ENCODE data around the gene EML1. TPM values are rescaled to one million over a fixed set of nuclear protein-coding genes. Genes with fewer than 3 reads are reported as not detected.

The EML1 gene
- polyA plus RNA-seq, 1 experiment: 14.2 TPM

DNA sequence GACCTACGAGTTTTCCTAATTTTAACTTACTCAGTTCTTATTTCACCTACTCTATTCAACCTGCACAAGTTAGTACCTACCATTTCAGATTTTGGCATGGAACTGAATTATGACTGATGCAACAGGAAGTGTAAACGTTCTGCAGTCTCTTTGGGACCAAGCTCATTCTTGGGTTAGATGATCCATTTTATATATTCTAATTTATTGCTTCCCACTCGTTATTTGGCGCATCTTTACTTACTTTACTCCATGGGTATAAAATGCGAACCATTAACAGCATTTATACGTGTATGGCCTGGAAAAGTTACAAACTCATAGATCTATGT, 1.0 kb upstream of the EML1 start:
- TF ChIP-seq, protein P1, sequence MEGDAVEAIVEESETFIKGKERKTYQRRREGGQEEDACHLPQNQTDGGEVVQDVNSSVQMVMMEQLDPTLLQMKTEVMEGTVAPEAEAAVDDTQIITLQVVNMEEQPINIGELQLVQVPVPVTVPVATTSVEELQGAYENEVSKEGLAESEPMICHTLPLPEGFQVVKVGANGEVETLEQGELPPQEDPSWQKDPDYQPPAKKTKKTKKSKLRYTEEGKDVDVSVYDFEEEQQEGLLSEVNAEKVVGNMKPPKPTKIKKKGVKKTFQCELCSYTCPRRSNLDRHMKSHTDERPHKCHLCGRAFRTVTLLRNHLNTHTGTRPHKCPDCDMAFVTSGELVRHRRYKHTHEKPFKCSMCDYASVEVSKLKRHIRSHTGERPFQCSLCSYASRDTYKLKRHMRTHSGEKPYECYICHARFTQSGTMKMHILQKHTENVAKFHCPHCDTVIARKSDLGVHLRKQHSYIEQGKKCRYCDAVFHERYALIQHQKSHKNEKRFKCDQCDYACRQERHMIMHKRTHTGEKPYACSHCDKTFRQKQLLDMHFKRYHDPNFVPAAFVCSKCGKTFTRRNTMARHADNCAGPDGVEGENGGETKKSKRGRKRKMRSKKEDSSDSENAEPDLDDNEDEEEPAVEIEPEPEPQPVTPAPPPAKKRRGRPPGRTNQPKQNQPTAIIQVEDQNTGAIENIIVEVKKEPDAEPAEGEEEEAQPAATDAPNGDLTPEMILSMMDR (IDR thresholded peaks at IDR 0.05; ENCODE audit: insufficient read depth, low read depth, low read length): no peak
- no peaks in the 10 kb centered on the region for H3K27me3 ChIP-seq (ENCODE audit: control insufficient read depth, insufficient read depth, low read length)
- no peak for DNase-seq (ENCODE audit: low read depth)
- ChIA-PET CTCF (interaction anchor here (1.0 to 5.7 kb wide), 6 partner anchors 28 to 104 kb away, joined by 3 to 38 read pairs (median 3); no protein-coding TSS in a partner anchor), POLR2A (no interaction called here)
- no peaks in the 10 kb centered on the region for H3K36me3 ChIP-seq (ENCODE audit: control insufficient read depth, insufficient read depth, low read length)
- no peak overlapping the region; the same call in 1 of the 2 replicates for H3K4me3 ChIP-seq (ENCODE audit: low read depth, low read length)

DNA sequence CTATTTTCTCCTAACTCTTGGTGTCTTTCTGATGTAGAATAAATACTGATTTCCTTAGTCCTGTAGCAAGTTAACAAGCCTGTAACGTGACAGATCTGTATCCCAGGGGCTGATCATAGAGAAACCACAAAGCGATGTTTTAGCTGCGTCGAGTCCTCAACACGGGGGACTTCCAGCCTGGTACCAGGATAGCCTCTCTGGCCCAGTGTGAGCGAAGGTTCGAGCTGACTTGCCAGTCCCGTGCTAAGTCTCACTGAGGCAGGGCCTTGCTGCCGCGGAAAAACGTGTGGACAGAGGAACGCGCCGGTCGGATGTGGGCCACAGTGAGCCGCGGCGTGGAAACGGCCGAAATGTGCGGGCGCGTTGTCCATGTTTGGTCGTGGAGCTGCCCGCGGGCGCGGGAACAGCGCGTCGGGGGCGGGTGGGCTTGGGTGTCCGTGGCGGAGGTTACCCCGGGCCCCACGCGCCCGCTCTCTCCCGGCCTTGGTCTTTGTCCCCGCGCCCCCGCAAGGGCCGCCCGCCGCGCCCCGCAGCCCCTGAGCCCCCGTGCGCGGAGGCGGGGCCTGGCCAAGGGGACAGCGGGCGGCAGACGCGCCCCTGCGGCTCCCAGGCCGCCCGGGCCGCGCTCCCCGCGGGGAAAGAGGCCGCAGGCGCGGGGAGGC, 531 bp upstream of the EML1 start:
- CTCF ChIA-PET: interaction anchor here (1.0 to 5.7 kb wide), 6 partner anchors 24 to 92 kb away, joined by 3 to 38 read pairs (median 4); no protein-coding TSS in a partner anchor
- Histone ChIP-seq H3K27me3 (ENCODE audit: control insufficient read depth, insufficient read depth, low read length) (no peaks in the 10 kb centered on the region), H3K36me3 (ENCODE audit: control insufficient read depth, insufficient read depth, low read length) (no peaks in the 10 kb centered on the region), H3K4me3 (ENCODE audit: low read depth, low read length) (peak overlapping the region; percentile 55)
- POLR2A ChIA-PET: no interaction called here
- TF ChIP-seq, protein P1 (IDR thresholded peaks at IDR 0.05; ENCODE audit: insufficient read depth, low read depth, low read length): no peak
- no peak for DNase-seq (ENCODE audit: low read depth)

DNA sequence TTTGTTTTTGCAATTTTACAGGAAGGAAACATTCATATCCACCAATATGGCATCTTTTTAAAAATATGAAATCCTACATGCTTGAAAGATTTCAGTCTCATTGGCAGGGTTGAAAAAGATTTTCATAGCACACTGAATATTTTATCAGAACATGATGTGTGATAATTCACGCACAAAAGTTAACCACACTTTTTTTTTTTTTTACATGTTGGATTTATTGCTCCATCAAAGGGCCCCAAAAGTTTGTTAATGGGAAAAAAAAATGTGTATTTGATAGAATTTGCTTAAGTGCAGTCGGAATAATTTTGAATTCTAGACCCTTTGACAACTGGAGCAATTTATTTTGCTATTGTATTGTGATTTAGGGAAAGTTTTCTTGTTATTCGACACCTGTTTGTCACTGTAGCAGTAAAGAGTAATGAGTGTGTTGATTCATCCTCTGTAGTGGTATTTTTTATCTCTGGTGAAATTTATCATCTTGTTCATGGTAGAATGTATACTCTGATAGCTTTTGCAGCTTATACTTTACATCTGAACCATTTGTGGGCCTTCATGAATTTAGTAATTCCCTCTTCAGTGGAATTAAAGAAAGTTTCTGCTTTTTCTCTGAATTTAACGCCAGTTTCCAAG, 1.1 kb downstream of the EML1 start:
- DNase-seq (ENCODE audit: low read depth): no peak
- Histone ChIP-seq H3K36me3 (ENCODE audit: control insufficient read depth, insufficient read depth, low read length) (no peaks in the 10 kb centered on the region), H3K27me3 (ENCODE audit: control insufficient read depth, insufficient read depth, low read length) (no peaks in the 10 kb centered on the region), H3K4me3 (ENCODE audit: low read depth, low read length) (peak overlapping the region; percentile 55)
- TF ChIP-seq, protein P1 (IDR thresholded peaks at IDR 0.05; ENCODE audit: insufficient read depth, low read depth, low read length): no peak
- ChIA-PET CTCF (interaction anchor here (0.7 to 5.7 kb wide), 2 partner anchors 11 to 63 kb away, joined by 3 to 38 read pairs; no protein-coding TSS in a partner anchor), POLR2A (no interaction called here)

DNA sequence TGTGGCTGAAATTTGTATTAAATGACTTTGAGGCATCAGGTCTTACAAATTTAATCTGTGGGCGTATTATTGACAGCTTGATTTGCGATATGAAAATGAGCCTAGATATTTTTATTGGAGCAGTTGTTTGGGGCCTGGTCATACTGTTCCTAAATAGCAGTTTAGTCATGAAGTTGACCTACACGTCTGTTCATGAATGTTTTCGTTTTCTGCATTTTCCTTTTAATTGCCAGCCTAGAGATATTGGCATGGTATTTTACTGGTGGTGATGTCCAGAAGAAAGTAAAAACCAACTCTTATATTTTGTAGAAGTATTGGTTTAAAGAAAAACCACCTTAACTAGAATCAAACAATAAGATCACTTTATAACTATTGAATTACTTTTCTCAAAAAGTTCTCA, 1.8 kb downstream of the EML1 start:
- no peaks in the 10 kb centered on the region for H3K27me3 ChIP-seq (ENCODE audit: control insufficient read depth, insufficient read depth, low read length)
- POLR2A ChIA-PET: no interaction called here
- CTCF ChIA-PET: interaction anchor here (0.7 to 5.7 kb wide), 3 partner anchors 10 to 64 kb away, joined by 3 to 38 read pairs (median 6); no protein-coding TSS in a partner anchor

DNA sequence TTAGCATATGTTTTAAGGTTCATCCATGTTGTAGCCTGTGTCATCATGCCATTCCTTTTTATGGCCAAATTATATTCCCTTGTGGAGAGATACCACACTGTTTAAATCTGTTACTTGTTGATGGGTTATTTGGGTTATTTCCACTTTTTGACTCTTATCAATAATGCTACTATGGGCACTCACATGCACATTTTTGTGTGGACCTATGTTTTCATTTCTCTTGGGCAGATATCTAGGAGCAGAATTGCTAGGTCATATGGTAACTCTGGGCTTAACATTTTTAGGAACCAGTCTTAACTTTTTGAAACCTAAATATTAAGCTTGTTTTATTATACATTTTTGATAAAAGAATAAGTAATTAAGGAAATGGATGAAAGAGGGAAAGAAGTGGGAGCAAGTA, 4.0 kb downstream of the EML1 start:
- Histone ChIP-seq H3K27me3 (ENCODE audit: control insufficient read depth, insufficient read depth, low read length) (no peaks in the 10 kb centered on the region), H3K4me3 (ENCODE audit: low read depth, low read length) (no peak overlapping the region), H3K36me3 (ENCODE audit: control insufficient read depth, insufficient read depth, low read length) (no peaks in the 10 kb centered on the region)
- TF ChIP-seq, protein P1 (IDR thresholded peaks at IDR 0.05; ENCODE audit: insufficient read depth, low read depth, low read length): no peak
- ChIA-PET POLR2A (no interaction called here), CTCF (interaction anchor here (1.0 to 1.1 kb wide), 3 partner anchors 19 to 103 kb away, joined by 3 read pairs; no protein-coding TSS in a partner anchor)
- DNase-seq (ENCODE audit: low read depth): no peak

More for the DNA sequence above, 1.8 kb downstream of the EML1 start:
- TF ChIP-seq, protein P1 (IDR thresholded peaks at IDR 0.05; ENCODE audit: insufficient read depth, low read depth, low read length): no peak
- H3K4me3 ChIP-seq (ENCODE audit: low read depth, low read length): no peak overlapping the region
- DNase-seq (ENCODE audit: low read depth): no peak
- H3K36me3 ChIP-seq (ENCODE audit: control insufficient read depth, insufficient read depth, low read length): no peaks in the 10 kb centered on the region
